Activated CD8-positive, alpha-beta memory T cell treated with anti-CD3 and anti-CD28 coated beads, Interleukin-2, amount 50 U/mL, for 1 hour (primary cell): ENCODE measurements around the gene GIMAP6.
"Not testable (repeated sequence)": the region's sequence is repeated elsewhere in the genome, so short reads cannot be mapped to it uniquely, and the experiment has no call there.

ENCODE experiments used
- DNase-seq: peaks from one replicate; pipeline ENCODE4 v3.0.0-alpha.2; 2020; ENCODE audit errors: extremely low read depth

The GIMAP6 gene

GRCh38 chr7:150585199-150585598 is 47.0 kb downstream of the GIMAP6 start:
- DNase-seq = no peak

- no peak for DNase-seq
Measured at GRCh38 chr7:150580638-150581394, 51.4 kb downstream of the GIMAP6 start.

GRCh38 chr7:150579979-150580637 is 52.1 kb downstream of the GIMAP6 start:
- DNase-seq = not testable (repeated sequence)
